Measurements from ENCODE around the gene UBAP1. TPM values are rescaled to one million over a fixed set of nuclear protein-coding genes. Genes with fewer than 3 reads are reported as not detected.

UBAP1 gene
- total RNA-seq, 1 donor from 2014 or later, result 35.8 TPM

- no peaks in the 10 kb centered on the region for H3K9me3 Mint-ChIP-seq
- H3K4me1 Mint-ChIP-seq, result no peaks in the 10 kb centered on the region
- no peaks in the 10 kb centered on the region for H3K27me3 Mint-ChIP-seq (ENCODE audit: low read depth)
- H3K27ac Mint-ChIP-seq (ENCODE audit: unreplicated experiment), result no peak overlapping the region
- TF ChIP-seq CTCF (conservative IDR thresholded peaks at IDR 0.05), result no peak
- no peak overlapping the region for H3K4me3 Mint-ChIP-seq
- DNase-seq (ENCODE audit: low read depth, low spot score), result no peak
- H3K36me3 Mint-ChIP-seq (ENCODE audit: low read depth), result no peaks in the 10 kb centered on the region
Observed at GRCh38 chr9:34170237-34170991, 8.4 kb upstream of the UBAP1 start.

GRCh38 chr9:34171753-34172535 lies 6.9 kb upstream of the UBAP1 start:
- TF ChIP-seq CTCF (conservative IDR thresholded peaks at IDR 0.05), result no peak

GRCh38 chr9:34176089-34176488 lies 2.8 kb upstream of the UBAP1 start:
- H3K27ac Mint-ChIP-seq (ENCODE audit: unreplicated experiment), result no peak overlapping the region
- H3K4me1 Mint-ChIP-seq, result peaks cover 22% of the 10 kb centered on the region
- peak overlapping the region; percentile 50 for H3K4me3 Mint-ChIP-seq
- peaks cover 2% of the 10 kb centered on the region for H3K9me3 Mint-ChIP-seq
- peaks cover 7% of the 10 kb centered on the region for H3K36me3 Mint-ChIP-seq (ENCODE audit: low read depth)
- no peaks in the 10 kb centered on the region for H3K27me3 Mint-ChIP-seq (ENCODE audit: low read depth)
- TF ChIP-seq CTCF (conservative IDR thresholded peaks at IDR 0.05), result no peak
- DNase-seq (ENCODE audit: low read depth, low spot score), result no peak

More at GRCh38 chr9:34171753-34172535, 6.9 kb upstream of the UBAP1 start:
- Mint-ChIP-seq H3K27ac (ENCODE audit: unreplicated experiment) (no peak overlapping the region), H3K36me3 (ENCODE audit: low read depth) (no peaks in the 10 kb centered on the region), H3K9me3 (no peaks in the 10 kb centered on the region), H3K4me1 (no peaks in the 10 kb centered on the region), H3K4me3 (no peak overlapping the region), H3K27me3 (ENCODE audit: low read depth) (no peaks in the 10 kb centered on the region)
- DNase-seq (ENCODE audit: low read depth, low spot score), result no peak

- Mint-ChIP-seq H3K27ac (ENCODE audit: unreplicated experiment) (peak overlapping the region; percentile 19), H3K9me3 (peaks cover 2% of the 10 kb centered on the region), H3K27me3 (ENCODE audit: low read depth) (no peaks in the 10 kb centered on the region), H3K36me3 (ENCODE audit: low read depth) (peaks cover 12% of the 10 kb centered on the region), H3K4me1 (peaks cover 22% of the 10 kb centered on the region), H3K4me3 (peak overlapping the region; percentile 97)
- DNase-seq (ENCODE audit: low read depth, low spot score), result no peak
- no peak for TF ChIP-seq CTCF (conservative IDR thresholded peaks at IDR 0.05)
Observed at GRCh38 chr9:34177593-34178435, 1.0 kb upstream of the UBAP1 start.

All from neural crest cell (in vitro differentiated cells).